Common myeloid progenitor, CD34-positive (primary cell): Measurements from ENCODE around the gene EPB41L2.
"Not testable (repeated sequence)": the region's sequence is repeated elsewhere in the genome, so short reads cannot be mapped to it uniquely, and the experiment has no call there.

Experiments used
- CTCF ChIA-PET: fragments of 350-600 bp; sonication (Branson Sonifier 250); formaldehyde crosslinking; loops from one replicate; lab custom pipeline; 2021; ENCODE audit warnings: antibody characterized with exemption; lab: Charles Lee
- POLR2A ChIA-PET: fragments of 350-600 bp; sonication (Branson Sonifier 250); formaldehyde crosslinking; loops from one replicate; lab custom pipeline; 2021; ENCODE audit warnings: antibody characterized with exemption; lab: Charles Lee
- DNase-seq, 3 donors: peaks; one replicate each; pipeline versions ENCODE4 v3.0.0 to v3.0.0-alpha.2; 2013
- H3K27ac ChIP-seq, 2 experiments: 1 replicate in 1 of 2; 2 replicates in 1 of 2; pipeline ENCODE4 v1.7.0; 2013; ENCODE audit warnings: inconsistent platforms in 2 of 2, low read length in 2 of 2, mild to moderate bottlenecking in 2 of 2, low read depth in 1 of 2, moderate library complexity in 1 of 2; ENCODE audit not compliant: severe bottlenecking in 2 of 2, insufficient read depth in 1 of 2, poor library complexity in 1 of 2
- H3K27me3 ChIP-seq, 5 experiments: replicated peaks in 2 of 5; 1 replicate in 3 of 5; 2 replicates in 2 of 5; pipeline versions ENCODE4 v1.6.1 to v1.7.0; 2013; ENCODE audit warnings: low read length in 4 of 5, mild to moderate bottlenecking in 2 of 5, moderate library complexity in 2 of 5, inconsistent platforms in 1 of 5; ENCODE audit not compliant: insufficient read depth in 5 of 5, control insufficient read depth in 4 of 5
- H3K36me3 ChIP-seq, 4 experiments: 1 replicate in 2 of 4; 2 replicates in 2 of 4; pipeline versions ENCODE4 v1.6.1 to v1.7.0; 2013; ENCODE audit warnings: low read length in 3 of 4, control low read depth in 1 of 4, mild to moderate bottlenecking in 1 of 4; ENCODE audit not compliant: control insufficient read depth in 4 of 4, insufficient read depth in 4 of 4
- H3K4me1 ChIP-seq, 4 experiments: 1 replicate in 3 of 4; 2 replicates in 1 of 4; pipeline versions ENCODE4 v1.6.1 to v1.7.1; 2013; ENCODE audit warnings: low read length in 3 of 4, mild to moderate bottlenecking in 3 of 4, control low read depth in 1 of 4, inconsistent platforms in 1 of 4, moderate library complexity in 1 of 4; ENCODE audit not compliant: control insufficient read depth in 4 of 4, insufficient read depth in 4 of 4; ENCODE audit errors: control extremely low read depth in 1 of 4
- H3K4me3 ChIP-seq, 7 experiments: 1 replicate in 4 of 7; 2 replicates in 3 of 7; pipeline versions ENCODE4 v1.5.1 to v1.7.0; 2013; ENCODE audit warnings: mild to moderate bottlenecking in 7 of 7, low read length in 6 of 7, moderate library complexity in 6 of 7, inconsistent platforms in 2 of 7, low read depth in 2 of 7, control low read depth in 1 of 7; ENCODE audit not compliant: insufficient read depth in 4 of 7, control insufficient read depth in 1 of 7; ENCODE audit errors: extremely low read depth in 1 of 7
- H3K9me3 ChIP-seq, 5 experiments: 1 replicate in 4 of 5; 2 replicates in 1 of 5; pipeline versions ENCODE4 v1.6.1 to v1.7.1; 2013; ENCODE audit warnings: low read length in 4 of 5, mild to moderate bottlenecking in 2 of 5, inconsistent platforms in 1 of 5, low read depth in 1 of 5, moderate library complexity in 1 of 5; ENCODE audit not compliant: control insufficient read depth in 4 of 5, insufficient read depth in 2 of 5; ENCODE audit errors: control extremely low read depth in 1 of 5
- WGBS: methylation state at CpG from one replicate; pipeline ENCODE4 v1.1.5; 2013; ENCODE audit not compliant: insufficient coverage; 5-methylcytosine and 5-hydroxymethylcytosine counted together

The EPB41L2 gene

GRCh38 chr6:130945401-130945919, 117.6 kb downstream of the EPB41L2 start:
- Histone ChIP-seq H3K27ac (no peak overlapping the region), H3K27me3 (no peaks in the 10 kb centered on the region), H3K4me1 (no peaks in the 10 kb centered on the region), H3K36me3 (no peaks in the 10 kb centered on the region), H3K9me3 (no peaks in the 10 kb centered on the region), H3K4me3 (no peak overlapping the region)
- DNase-seq, result no peak
- ChIA-PET CTCF (no interaction called here), POLR2A (no interaction called here)
- 100% methylated on average over 1 of the region's 4 CpGs for WGBS

GRCh38 chr6:130944486-130944885, 118.6 kb downstream of the EPB41L2 start:
- Histone ChIP-seq H3K27me3 (no peaks in the 10 kb centered on the region), H3K9me3 (no peaks in the 10 kb centered on the region), H3K27ac (no peak overlapping the region), H3K4me3 (no peak overlapping the region), H3K36me3 (no peaks in the 10 kb centered on the region), H3K4me1 (no peaks in the 10 kb centered on the region)
- no peak for DNase-seq
- ChIA-PET CTCF (no interaction called here), POLR2A (no interaction called here)
- 100% methylated on average over 1 of the region's 2 CpGs for WGBS

- POLR2A ChIA-PET, result no interaction called here
Measured at GRCh38 chr6:130943738-130944137, 119.3 kb downstream of the EPB41L2 start.

GRCh38 chr6:130942752-130943151, 120.3 kb downstream of the EPB41L2 start:
- H3K27ac ChIP-seq, POLR2A ChIA-PET, CTCF ChIA-PET, H3K36me3 ChIP-seq, H3K27me3 ChIP-seq, H3K4me3 ChIP-seq, DNase-seq, H3K9me3 ChIP-seq, H3K4me1 ChIP-seq: not testable (repeated sequence)
- no CpG with 5 or more reads among the region's 3 CpGs for whole genome bisulfite sequencing

More at GRCh38 chr6:130943738-130944137, 119.3 kb downstream of the EPB41L2 start:
- Histone ChIP-seq H3K36me3 (no peaks in the 10 kb centered on the region), H3K27ac (no peak overlapping the region), H3K4me1 (no peaks in the 10 kb centered on the region), H3K27me3 (no peaks in the 10 kb centered on the region), H3K9me3 (no peaks in the 10 kb centered on the region), H3K4me3 (no peak overlapping the region)
- DNase-seq, result no peak
- 83% methylated on average over 1 of the region's 4 CpGs for WGBS
- CTCF ChIA-PET, result no interaction called here

GRCh38 chr6:130937942-130938604, 125.0 kb downstream of the EPB41L2 start:
- Histone ChIP-seq H3K9me3 (no peaks in the 10 kb centered on the region), H3K36me3 (no peaks in the 10 kb centered on the region), H3K4me1 (no peaks in the 10 kb centered on the region), H3K4me3 (no peak overlapping the region), H3K27me3 (no peaks in the 10 kb centered on the region), H3K27ac (no peak overlapping the region)
- ChIA-PET POLR2A (no interaction called here), CTCF (no interaction called here)
- WGBS, result 100% methylated on average over 1 of the region's 4 CpGs
- no peak for DNase-seq

- Histone ChIP-seq H3K36me3 (no peaks in the 10 kb centered on the region), H3K27me3 (no peaks in the 10 kb centered on the region), H3K9me3 (no peaks in the 10 kb centered on the region), H3K27ac (no peak overlapping the region), H3K4me3 (no peak overlapping the region), H3K4me1 (no peaks in the 10 kb centered on the region)
- no peak for DNase-seq
- WGBS, result 92% methylated on average over 5 of the region's 5 CpGs
- CTCF ChIA-PET, result no interaction called here
- POLR2A ChIA-PET, result no interaction called here
Measured at GRCh38 chr6:130936933-130937332, 126.1 kb downstream of the EPB41L2 start.

- Histone ChIP-seq H3K36me3 (no peaks in the 10 kb centered on the region), H3K4me3 (no peak overlapping the region), H3K27me3 (no peaks in the 10 kb centered on the region), H3K9me3 (peaks cover 0 to 1% (median 0%) of the 10 kb centered on the region in 5 experiments), H3K27ac (no peak overlapping the region), H3K4me1 (no peaks in the 10 kb centered on the region)
- ChIA-PET POLR2A (no interaction called here), CTCF (no interaction called here)
- DNase-seq, result no peak
Measured at GRCh38 chr6:130935978-130936377, 127.1 kb downstream of the EPB41L2 start.
